Left lobe of liver (tissue), 2 donors: ENCODE measurements around the gene ROR2. TPM values are rescaled to one million over a fixed set of nuclear protein-coding genes. Genes with fewer than 3 reads are reported as not detected.
"Not testable (repeated sequence)": the region's sequence is repeated elsewhere in the genome, so short reads cannot be mapped to it uniquely, and the experiment has no call there.

Experiments used
- ATAC-seq: fragments of 200-7000 bp; cut with Tn5 transposase; one replicate; pipeline ENCODE4 v1.9.1; 2020; ENCODE audit warnings: mild to moderate bottlenecking, moderate library complexity
- DNase-seq: peaks from one replicate; pipeline ENCODE4 v3.0.0-alpha.2; 2020; ENCODE audit warnings: low spot score
- total RNA-seq: library from RNA; stranded (reverse); gene quantifications from one replicate; pipeline ENCODE4 v1.2.1, GENCODE V29; 2021
- donor health status: DM: no; HTN: no; CAD: no; lungs with moderate emphysema.
- donor health status: DM: no; HTN: yes; CAD: no.

The ROR2 gene
- total RNA-seq, 1 donor from 2014 or later = 0.15 TPM

GRCh38 chr9:91549177-91549576 is 400.9 kb downstream of the ROR2 start:
- ATAC-seq = no peak
- no peak for DNase-seq

GRCh38 chr9:91547081-91547480 is 402.9 kb downstream of the ROR2 start:
- ATAC-seq (no peak), DNase-seq (no peak)

GRCh38 chr9:91546574-91546973 is 403.5 kb downstream of the ROR2 start:
- DNase-seq = no peak
- ATAC-seq = no peak

DNA sequence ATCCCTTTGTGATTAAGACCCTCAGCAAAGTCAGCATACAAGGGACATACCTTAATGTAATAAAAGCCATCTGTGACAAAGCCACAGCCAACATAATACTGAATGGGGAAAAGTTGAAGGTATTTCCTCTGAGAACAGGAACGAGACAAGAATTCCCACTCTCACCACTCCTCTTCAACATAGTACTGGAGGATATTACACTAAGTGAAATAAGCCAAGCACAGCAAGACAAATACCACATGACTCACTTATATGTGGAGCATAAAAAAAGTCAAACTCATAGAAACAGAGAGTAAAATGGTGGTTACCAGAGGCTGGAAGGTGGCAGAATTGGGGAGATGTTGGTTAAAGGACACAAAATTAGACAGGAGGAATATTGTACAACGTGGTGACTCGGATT is 408.3 kb downstream of the ROR2 start:
- DNase-seq = no peak
- no peak for ATAC-seq

DNA sequence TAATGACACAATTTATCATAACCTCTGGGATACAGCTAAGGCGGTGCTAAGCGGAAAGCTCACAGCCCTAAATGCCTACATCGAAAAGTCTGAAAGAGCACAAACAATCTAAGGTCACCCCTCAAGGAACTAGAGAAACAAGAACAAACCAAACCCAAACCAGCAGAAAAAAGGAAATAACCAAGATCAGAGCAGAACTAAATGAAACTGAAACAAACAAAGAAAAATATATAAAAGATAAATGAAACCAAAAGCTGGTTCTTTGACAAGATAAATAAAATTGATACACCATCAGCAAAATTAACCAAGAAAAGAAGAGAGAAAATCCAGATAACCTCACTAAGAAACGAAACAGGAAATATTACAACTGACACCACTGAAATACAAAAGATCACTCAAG is 409.5 kb downstream of the ROR2 start:
- not testable (repeated sequence) for ATAC-seq, DNase-seq

- DNase-seq (no peak), ATAC-seq (no peak)
Measured at GRCh38 chr9:91536211-91536691, 413.8 kb downstream of the ROR2 start.

GRCh38 chr9:91534374-91534773 is 415.7 kb downstream of the ROR2 start:
- DNase-seq = no peak
- no peak for ATAC-seq

- ATAC-seq (no peak), DNase-seq (no peak)
Measured at GRCh38 chr9:91533382-91533781, 416.6 kb downstream of the ROR2 start.

- no peak for DNase-seq
- ATAC-seq = no peak
Measured at GRCh38 chr9:91532325-91532724, 417.7 kb downstream of the ROR2 start.

DNA sequence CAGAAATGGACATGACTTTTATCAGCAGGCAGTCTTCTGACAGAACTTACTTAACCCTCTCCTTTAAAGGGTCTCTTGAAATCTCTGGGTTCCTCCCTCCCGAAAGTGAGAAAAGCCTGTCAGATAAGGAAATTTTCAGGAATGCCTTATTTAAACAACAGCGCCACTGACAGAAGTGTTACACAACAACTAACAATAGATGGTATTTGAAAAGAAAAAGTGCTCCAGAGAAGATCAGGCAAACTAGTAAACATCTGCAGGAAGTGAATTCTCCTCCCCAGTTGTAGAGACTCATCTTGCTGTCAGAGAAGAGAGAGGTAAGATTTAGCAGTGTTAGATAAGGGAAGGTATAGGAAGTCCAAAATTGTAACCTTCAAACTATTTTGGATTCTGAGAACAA is 419.2 kb downstream of the ROR2 start:
- no peak for ATAC-seq
- DNase-seq = no peak

- DNase-seq (no peak), ATAC-seq (no peak)
Measured at GRCh38 chr9:91522481-91522880, 427.5 kb downstream of the ROR2 start.

DNA sequence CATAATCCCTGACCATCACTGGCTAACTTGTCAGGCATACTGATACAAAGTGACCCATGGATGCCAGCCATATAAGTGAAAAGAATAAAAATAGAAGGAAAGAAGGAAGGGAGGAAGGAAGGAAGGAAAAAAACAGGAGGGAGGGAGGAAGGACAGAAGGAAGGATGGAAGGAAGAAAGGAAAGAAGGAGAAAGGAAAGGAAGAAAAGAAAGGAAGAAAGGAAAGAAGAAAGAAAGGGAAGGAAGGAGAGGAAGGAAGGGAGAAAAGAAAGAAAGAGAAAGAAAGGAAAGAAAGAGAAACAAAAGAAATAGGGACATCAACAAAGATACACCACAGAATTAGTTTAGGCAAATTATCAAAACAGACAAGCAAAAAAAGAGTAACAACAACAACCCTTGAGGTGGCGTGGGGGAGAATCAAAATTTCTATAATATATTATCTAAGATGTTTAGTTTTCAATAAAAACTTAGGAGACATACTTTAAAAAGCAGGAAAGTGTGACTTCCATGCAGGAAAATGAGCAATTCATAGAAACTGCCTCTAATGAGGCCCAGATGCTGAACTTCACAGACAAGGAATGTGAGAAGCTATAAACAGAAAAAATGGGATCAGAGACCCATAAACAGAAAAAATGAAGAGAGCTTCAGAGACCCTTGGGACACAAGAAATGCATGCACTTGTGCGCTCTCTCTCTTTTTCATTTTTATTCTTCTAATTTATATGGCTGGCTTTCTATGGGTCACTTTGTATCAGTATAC is 430.3 kb downstream of the ROR2 start:
- no peak for DNase-seq
- ATAC-seq = no peak

- ATAC-seq = no peak
Measured at GRCh38 chr9:91518462-91518861, 431.6 kb downstream of the ROR2 start.

GRCh38 chr9:91517801-91518200 is 432.2 kb downstream of the ROR2 start:
- ATAC-seq = no peak
- DNase-seq = no peak

More at GRCh38 chr9:91518462-91518861, 431.6 kb downstream of the ROR2 start:
- no peak for DNase-seq

DNA sequence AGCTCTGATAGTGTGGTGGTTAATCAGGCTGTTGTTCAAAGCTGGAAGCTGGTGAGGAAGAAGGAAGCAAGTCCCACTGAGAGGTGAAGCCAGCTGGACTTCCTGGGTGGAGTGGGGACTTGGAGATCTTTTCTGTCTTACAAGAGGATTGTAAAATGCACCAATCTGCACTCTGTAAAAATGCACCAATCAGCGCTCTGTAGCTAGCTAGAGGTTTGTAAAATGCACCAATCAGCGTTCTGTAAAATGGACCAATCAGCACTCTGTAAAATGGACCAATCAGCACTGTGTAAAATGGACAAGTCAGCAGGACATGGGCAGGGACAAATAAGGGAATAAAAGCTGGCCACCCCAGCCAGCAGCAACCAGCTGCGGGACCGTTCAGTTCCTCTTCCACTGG is 432.7 kb downstream of the ROR2 start:
- not testable (repeated sequence) for DNase-seq, ATAC-seq

DNA sequence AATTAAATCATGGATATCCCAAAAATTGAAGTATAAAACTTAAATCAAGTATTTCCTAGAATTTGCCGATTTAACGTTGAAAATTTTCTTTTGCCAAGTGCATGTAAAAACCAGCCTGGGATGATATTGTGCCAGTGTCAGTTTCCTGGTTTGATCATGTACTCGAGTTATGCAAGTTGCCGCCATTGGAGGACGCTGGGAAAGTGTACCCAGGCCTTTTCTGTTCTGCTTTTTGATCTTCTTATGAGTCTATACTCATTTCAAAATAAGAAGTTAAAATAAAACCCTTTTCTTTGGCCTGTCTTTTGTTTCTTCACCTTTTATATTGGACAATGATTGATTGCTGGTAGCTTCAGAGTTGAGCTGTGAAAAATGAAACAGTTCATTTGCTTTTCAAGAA is 433.3 kb downstream of the ROR2 start:
- ATAC-seq (no peak), DNase-seq (no peak)

- DNase-seq = no peak
- ATAC-seq = no peak
Measured at GRCh38 chr9:91516081-91516480, 433.9 kb downstream of the ROR2 start.

- ATAC-seq (no peak), DNase-seq (no peak)
Measured at GRCh38 chr9:91515074-91515687, 434.8 kb downstream of the ROR2 start.
